HEK293 (cell line): ENCODE data around the gene SCYL3.

Experiments
- EGR2 ChIP-seq: fragments of 450-650 bp; formaldehyde crosslinking; IDR thresholded peaks from 2 replicates; pipeline ENCODE4 v1.5.1; 2016; ENCODE audit warnings: low read depth, missing biosample characterization, missing genetic modification characterization
- IKZF3 ChIP-seq: fragments of 450-650 bp; IDR thresholded peaks from 2 replicates; pipeline ENCODE4 v1.5.0; 2018; ENCODE audit warnings: missing biosample characterization, mild to moderate bottlenecking, missing genetic modification characterization, moderate library complexity
- KLF1 ChIP-seq: fragments of 450-650 bp; formaldehyde crosslinking; IDR thresholded peaks from 2 replicates; pipeline ENCODE4 v1.5.1; 2016; ENCODE audit warnings: missing biosample characterization, missing genetic modification characterization
- OVOL3 ChIP-seq: fragments of 450-650 bp; formaldehyde crosslinking; IDR thresholded peaks from 2 replicates; pipeline ENCODE4 v1.5.1; 2016; ENCODE audit warnings: missing biosample characterization, missing genetic modification characterization
- PRDM1 ChIP-seq: fragments of 450-650 bp; formaldehyde crosslinking; IDR thresholded peaks from 2 replicates; pipeline ENCODE4; 2016; ENCODE audit warnings: missing biosample characterization, missing genetic modification characterization
- SP7 ChIP-seq: fragments of 450-650 bp; formaldehyde crosslinking; IDR thresholded peaks from 2 replicates; pipeline ENCODE4 v1.5.1; 2016; ENCODE audit warnings: missing biosample characterization, missing genetic modification characterization
- ZBTB1 ChIP-seq: fragments of 450-650 bp; formaldehyde crosslinking; IDR thresholded peaks from 2 replicates; pipeline ENCODE4 v1.5.1; 2016; ENCODE audit warnings: missing biosample characterization, missing genetic modification characterization
- ZNF132 ChIP-seq: fragments of 450-650 bp; formaldehyde crosslinking; IDR thresholded peaks from 2 replicates; pipeline ENCODE4 v1.5.1; 2017; ENCODE audit warnings: missing biosample characterization, missing genetic modification characterization, borderline replicate concordance
- ZNF16 ChIP-seq: fragments of 450-650 bp; formaldehyde crosslinking; IDR thresholded peaks from 2 replicates; pipeline ENCODE4 v1.5.1; 2016; ENCODE audit warnings: low read depth, missing biosample characterization, missing genetic modification characterization
- ZNF169 ChIP-seq: fragments of 450-650 bp; formaldehyde crosslinking; IDR thresholded peaks from 2 replicates; pipeline ENCODE4 v1.5.1; 2016; ENCODE audit warnings: missing biosample characterization, missing genetic modification characterization
- ZNF174 ChIP-seq: fragments of 450-650 bp; formaldehyde crosslinking; IDR thresholded peaks from 2 replicates; pipeline ENCODE4 v1.5.0; 2017; ENCODE audit warnings: missing biosample characterization, mild to moderate bottlenecking, missing genetic modification characterization
- ZNF211 ChIP-seq: fragments of 450-650 bp; formaldehyde crosslinking; IDR thresholded peaks from 2 replicates; pipeline ENCODE4 v1.5.1; 2016; ENCODE audit warnings: low read depth, missing biosample characterization, missing genetic modification characterization
- ZNF239 ChIP-seq: fragments of 450-650 bp; formaldehyde crosslinking; IDR thresholded peaks from 2 replicates; pipeline ENCODE4 v1.5.1; 2016; ENCODE audit warnings: missing biosample characterization, missing genetic modification characterization
- ZNF248 ChIP-seq: fragments of 450-650 bp; formaldehyde crosslinking; IDR thresholded peaks from 2 replicates; pipeline ENCODE4 v1.5.1; 2017; ENCODE audit warnings: missing biosample characterization, missing genetic modification characterization
- ZNF391 ChIP-seq: fragments of 450-650 bp; formaldehyde crosslinking; IDR thresholded peaks from 2 replicates; pipeline ENCODE4 v1.5.1; 2016; ENCODE audit warnings: low read depth, missing biosample characterization, missing genetic modification characterization, borderline replicate concordance
- ZNF423 ChIP-seq: fragments of 450-650 bp; formaldehyde crosslinking; IDR thresholded peaks from 2 replicates; pipeline ENCODE4 v1.5.1; 2016; ENCODE audit warnings: missing biosample characterization, missing genetic modification characterization
- ZNF548 ChIP-seq: fragments of 450-650 bp; formaldehyde crosslinking; IDR thresholded peaks from 2 replicates; pipeline ENCODE4 v1.5.1; 2016; ENCODE audit warnings: missing biosample characterization, missing genetic modification characterization
- ZNF654 ChIP-seq: fragments of 450-650 bp; formaldehyde crosslinking; IDR thresholded peaks from 2 replicates; pipeline ENCODE4 v1.5.1; 2016; ENCODE audit warnings: low read depth, missing biosample characterization, missing genetic modification characterization
- ZNF677 ChIP-seq: fragments of 450-650 bp; IDR thresholded peaks from 2 replicates; pipeline ENCODE4 v1.5.0; 2018; ENCODE audit warnings: missing biosample characterization, mild to moderate bottlenecking, missing genetic modification characterization, moderate library complexity
- ZNF792 ChIP-seq: fragments of 450-650 bp; formaldehyde crosslinking; IDR thresholded peaks from 2 replicates; pipeline ENCODE4 v1.5.1; 2016; ENCODE audit warnings: missing biosample characterization, missing genetic modification characterization
- TF ChIP-seq, protein P1 (sequence below): fragments of 450-650 bp; formaldehyde crosslinking; IDR thresholded peaks from 2 replicates; pipeline ENCODE4 v1.5.1; 2016; ENCODE audit warnings: missing biosample characterization, missing genetic modification characterization
- TF ChIP-seq, protein P2 (sequence below): fragments of 450-650 bp; formaldehyde crosslinking; IDR thresholded peaks from 2 replicates; pipeline ENCODE4 v1.5.1; 2016; ENCODE audit warnings: missing biosample characterization, missing genetic modification characterization
- TF ChIP-seq, protein P3 (sequence below): fragments of 450-650 bp; formaldehyde crosslinking; IDR thresholded peaks from 2 replicates; pipeline ENCODE4 v1.5.1; 2016; ENCODE audit warnings: missing biosample characterization, missing genetic modification characterization
- TF ChIP-seq, protein P4 (sequence below): fragments of 450-650 bp; formaldehyde crosslinking; IDR thresholded peaks from 2 replicates; pipeline ENCODE4 v1.5.1; 2016; ENCODE audit warnings: missing biosample characterization, missing genetic modification characterization
- TF ChIP-seq, protein P5 (sequence below): fragments of 450-650 bp; formaldehyde crosslinking; IDR thresholded peaks from 2 replicates; pipeline ENCODE4 v1.5.1; 2017; ENCODE audit warnings: missing biosample characterization, missing genetic modification characterization
- TF ChIP-seq, protein P6 (sequence below): fragments of 450-650 bp; formaldehyde crosslinking; IDR thresholded peaks from 2 replicates; pipeline ENCODE4; 2016; ENCODE audit warnings: missing biosample characterization, missing genetic modification characterization
- TF ChIP-seq, protein P7 (sequence below): fragments of 450-650 bp; formaldehyde crosslinking; IDR thresholded peaks from 2 replicates; pipeline ENCODE4 v1.5.1; 2016; ENCODE audit warnings: missing biosample characterization, missing genetic modification characterization

Gene SCYL3

DNA sequence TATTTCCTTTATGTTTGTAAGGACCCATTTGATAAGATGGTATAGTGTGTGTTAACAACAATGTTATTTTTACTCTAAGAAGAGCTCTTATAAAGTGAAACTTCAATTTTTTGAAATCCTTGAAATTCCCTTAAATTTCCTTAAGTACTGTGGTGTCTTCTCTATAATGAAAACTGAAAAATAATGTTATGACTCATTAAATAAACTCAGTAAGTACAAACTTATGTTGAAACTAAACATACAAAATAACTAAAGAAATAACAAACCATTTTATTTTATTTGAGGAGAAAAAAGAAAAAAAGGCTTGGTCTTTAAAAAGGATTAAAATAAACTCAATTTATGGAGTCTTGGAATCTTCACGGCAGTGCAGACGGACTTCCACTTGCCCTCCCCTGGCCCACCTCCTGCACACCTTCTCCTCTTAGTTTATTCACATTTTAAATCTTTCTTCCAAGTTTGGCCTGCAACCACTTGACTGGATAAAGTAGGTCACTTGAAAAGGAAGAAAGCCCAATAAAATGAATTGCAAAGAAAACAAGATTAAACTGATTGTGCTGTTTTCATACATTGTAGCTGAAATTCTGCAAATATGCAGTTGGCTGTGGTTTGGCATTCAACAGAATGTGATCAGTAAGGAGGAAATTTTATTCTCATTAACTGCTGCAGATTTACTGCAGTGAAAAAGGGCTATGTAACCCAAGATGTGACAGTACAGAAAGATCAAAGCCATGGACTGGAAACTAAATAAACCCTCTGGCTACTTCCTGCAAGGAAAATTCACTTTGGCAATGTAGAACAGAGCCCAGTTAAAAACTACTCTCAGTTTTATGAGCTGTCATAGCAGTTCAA lies 48.5 kb upstream of the SCYL3 start (continued):
- TF ChIP-seq EGR2 (tag by site-specific recombination) (no peak), ZNF211 (tag by site-specific recombination) (no peak), KLF1 (tag by site-specific recombination) (peak; percentile 21; the same call in 1 of the 2 replicates), ZNF248 (tag by site-specific recombination) (no peak), ZNF239 (0 out of 2 replicates have a peak, but pooled peaks have one; percentile 58), ZNF16 (tag by site-specific recombination) (no peak), ZNF423 (no peak), ZNF654 (no peak), ZNF132 (tag by site-specific recombination) (no peak), PRDM1 (tag by site-specific recombination) (no peak), ZNF792 (tag by site-specific recombination) (0 out of 2 replicates have a peak, but pooled peaks have one; percentile 30), ZNF548 (tag by site-specific recombination) (no peak), OVOL3 (tag by site-specific recombination) (peak; percentile 97), ZNF391 (tag by site-specific recombination) (peak; percentile 58; the same call in 1 of the 2 replicates), ZNF174 (tag by site-specific recombination) (no peak), SP7 (tag by site-specific recombination) (peak; percentile 83), ZNF169 (tag by site-specific recombination) (no peak), ZBTB1 (tag by site-specific recombination) (no peak), IKZF3 (tag by site-specific recombination) (peak; percentile 97), ZNF677 (tag by site-specific recombination) (no peak)
- TF ChIP-seq, protein P1, sequence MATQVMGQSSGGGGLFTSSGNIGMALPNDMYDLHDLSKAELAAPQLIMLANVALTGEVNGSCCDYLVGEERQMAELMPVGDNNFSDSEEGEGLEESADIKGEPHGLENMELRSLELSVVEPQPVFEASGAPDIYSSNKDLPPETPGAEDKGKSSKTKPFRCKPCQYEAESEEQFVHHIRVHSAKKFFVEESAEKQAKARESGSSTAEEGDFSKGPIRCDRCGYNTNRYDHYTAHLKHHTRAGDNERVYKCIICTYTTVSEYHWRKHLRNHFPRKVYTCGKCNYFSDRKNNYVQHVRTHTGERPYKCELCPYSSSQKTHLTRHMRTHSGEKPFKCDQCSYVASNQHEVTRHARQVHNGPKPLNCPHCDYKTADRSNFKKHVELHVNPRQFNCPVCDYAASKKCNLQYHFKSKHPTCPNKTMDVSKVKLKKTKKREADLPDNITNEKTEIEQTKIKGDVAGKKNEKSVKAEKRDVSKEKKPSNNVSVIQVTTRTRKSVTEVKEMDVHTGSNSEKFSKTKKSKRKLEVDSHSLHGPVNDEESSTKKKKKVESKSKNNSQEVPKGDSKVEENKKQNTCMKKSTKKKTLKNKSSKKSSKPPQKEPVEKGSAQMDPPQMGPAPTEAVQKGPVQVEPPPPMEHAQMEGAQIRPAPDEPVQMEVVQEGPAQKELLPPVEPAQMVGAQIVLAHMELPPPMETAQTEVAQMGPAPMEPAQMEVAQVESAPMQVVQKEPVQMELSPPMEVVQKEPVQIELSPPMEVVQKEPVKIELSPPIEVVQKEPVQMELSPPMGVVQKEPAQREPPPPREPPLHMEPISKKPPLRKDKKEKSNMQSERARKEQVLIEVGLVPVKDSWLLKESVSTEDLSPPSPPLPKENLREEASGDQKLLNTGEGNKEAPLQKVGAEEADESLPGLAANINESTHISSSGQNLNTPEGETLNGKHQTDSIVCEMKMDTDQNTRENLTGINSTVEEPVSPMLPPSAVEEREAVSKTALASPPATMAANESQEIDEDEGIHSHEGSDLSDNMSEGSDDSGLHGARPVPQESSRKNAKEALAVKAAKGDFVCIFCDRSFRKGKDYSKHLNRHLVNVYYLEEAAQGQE: no peak
- TF ChIP-seq, protein P2, sequence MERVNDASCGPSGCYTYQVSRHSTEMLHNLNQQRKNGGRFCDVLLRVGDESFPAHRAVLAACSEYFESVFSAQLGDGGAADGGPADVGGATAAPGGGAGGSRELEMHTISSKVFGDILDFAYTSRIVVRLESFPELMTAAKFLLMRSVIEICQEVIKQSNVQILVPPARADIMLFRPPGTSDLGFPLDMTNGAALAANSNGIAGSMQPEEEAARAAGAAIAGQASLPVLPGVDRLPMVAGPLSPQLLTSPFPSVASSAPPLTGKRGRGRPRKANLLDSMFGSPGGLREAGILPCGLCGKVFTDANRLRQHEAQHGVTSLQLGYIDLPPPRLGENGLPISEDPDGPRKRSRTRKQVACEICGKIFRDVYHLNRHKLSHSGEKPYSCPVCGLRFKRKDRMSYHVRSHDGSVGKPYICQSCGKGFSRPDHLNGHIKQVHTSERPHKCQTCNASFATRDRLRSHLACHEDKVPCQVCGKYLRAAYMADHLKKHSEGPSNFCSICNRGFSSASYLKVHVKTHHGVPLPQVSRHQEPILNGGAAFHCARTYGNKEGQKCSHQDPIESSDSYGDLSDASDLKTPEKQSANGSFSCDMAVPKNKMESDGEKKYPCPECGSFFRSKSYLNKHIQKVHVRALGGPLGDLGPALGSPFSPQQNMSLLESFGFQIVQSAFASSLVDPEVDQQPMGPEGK (tag by site-specific recombination): peak; percentile 54; the same call in 1 of the 2 replicates
- TF ChIP-seq, protein P3, sequence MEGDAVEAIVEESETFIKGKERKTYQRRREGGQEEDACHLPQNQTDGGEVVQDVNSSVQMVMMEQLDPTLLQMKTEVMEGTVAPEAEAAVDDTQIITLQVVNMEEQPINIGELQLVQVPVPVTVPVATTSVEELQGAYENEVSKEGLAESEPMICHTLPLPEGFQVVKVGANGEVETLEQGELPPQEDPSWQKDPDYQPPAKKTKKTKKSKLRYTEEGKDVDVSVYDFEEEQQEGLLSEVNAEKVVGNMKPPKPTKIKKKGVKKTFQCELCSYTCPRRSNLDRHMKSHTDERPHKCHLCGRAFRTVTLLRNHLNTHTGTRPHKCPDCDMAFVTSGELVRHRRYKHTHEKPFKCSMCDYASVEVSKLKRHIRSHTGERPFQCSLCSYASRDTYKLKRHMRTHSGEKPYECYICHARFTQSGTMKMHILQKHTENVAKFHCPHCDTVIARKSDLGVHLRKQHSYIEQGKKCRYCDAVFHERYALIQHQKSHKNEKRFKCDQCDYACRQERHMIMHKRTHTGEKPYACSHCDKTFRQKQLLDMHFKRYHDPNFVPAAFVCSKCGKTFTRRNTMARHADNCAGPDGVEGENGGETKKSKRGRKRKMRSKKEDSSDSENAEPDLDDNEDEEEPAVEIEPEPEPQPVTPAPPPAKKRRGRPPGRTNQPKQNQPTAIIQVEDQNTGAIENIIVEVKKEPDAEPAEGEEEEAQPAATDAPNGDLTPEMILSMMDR (tag by site-specific recombination): no peak
- TF ChIP-seq, protein P4, sequence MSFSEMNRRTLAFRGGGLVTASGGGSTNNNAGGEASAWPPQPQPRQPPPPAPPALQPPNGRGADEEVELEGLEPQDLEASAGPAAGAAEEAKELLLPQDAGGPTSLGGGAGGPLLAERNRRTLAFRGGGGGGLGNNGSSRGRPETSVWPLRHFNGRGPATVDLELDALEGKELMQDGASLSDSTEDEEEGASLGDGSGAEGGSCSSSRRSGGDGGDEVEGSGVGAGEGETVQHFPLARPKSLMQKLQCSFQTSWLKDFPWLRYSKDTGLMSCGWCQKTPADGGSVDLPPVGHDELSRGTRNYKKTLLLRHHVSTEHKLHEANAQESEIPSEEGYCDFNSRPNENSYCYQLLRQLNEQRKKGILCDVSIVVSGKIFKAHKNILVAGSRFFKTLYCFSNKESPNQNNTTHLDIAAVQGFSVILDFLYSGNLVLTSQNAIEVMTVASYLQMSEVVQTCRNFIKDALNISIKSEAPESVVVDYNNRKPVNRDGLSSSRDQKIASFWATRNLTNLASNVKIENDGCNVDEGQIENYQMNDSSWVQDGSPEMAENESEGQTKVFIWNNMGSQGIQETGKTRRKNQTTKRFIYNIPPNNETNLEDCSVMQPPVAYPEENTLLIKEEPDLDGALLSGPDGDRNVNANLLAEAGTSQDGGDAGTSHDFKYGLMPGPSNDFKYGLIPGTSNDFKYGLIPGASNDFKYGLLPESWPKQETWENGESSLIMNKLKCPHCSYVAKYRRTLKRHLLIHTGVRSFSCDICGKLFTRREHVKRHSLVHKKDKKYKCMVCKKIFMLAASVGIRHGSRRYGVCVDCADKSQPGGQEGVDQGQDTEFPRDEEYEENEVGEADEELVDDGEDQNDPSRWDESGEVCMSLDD (tag by site-specific recombination): no peak
- TF ChIP-seq, protein P5, sequence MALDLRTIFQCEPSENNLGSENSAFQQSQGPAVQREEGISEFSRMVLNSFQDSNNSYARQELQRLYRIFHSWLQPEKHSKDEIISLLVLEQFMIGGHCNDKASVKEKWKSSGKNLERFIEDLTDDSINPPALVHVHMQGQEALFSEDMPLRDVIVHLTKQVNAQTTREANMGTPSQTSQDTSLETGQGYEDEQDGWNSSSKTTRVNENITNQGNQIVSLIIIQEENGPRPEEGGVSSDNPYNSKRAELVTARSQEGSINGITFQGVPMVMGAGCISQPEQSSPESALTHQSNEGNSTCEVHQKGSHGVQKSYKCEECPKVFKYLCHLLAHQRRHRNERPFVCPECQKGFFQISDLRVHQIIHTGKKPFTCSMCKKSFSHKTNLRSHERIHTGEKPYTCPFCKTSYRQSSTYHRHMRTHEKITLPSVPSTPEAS (tag by site-specific recombination): no peak
- TF ChIP-seq, protein P6, sequence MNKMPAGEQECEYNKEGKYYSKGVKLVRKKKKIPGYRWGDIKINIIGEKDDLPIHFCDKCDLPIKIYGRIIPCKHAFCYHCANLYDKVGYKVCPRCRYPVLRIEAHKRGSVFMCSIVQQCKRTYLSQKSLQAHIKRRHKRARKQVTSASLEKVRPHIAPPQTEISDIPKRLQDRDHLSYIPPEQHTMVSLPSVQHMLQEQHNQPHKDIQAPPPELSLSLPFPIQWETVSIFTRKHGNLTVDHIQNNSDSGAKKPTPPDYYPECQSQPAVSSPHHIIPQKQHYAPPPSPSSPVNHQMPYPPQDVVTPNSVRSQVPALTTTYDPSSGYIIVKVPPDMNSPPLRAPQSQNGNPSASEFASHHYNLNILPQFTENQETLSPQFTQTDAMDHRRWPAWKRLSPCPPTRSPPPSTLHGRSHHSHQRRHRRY: no peak
- TF ChIP-seq, protein P7, sequence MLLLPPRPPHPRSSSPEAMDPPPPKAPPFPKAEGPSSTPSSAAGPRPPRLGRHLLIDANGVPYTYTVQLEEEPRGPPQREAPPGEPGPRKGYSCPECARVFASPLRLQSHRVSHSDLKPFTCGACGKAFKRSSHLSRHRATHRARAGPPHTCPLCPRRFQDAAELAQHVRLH (tag by site-specific recombination): peak; percentile 95
